Astrocyte of the hippocampus (primary cell): ENCODE measurements around the gene HMOX2.

Experiments used
- DNase-seq: peaks from one replicate; pipeline ENCODE4 v3.0.0; 2011; ENCODE audit warnings: low read depth, low spot score

Gene HMOX2

DNA sequence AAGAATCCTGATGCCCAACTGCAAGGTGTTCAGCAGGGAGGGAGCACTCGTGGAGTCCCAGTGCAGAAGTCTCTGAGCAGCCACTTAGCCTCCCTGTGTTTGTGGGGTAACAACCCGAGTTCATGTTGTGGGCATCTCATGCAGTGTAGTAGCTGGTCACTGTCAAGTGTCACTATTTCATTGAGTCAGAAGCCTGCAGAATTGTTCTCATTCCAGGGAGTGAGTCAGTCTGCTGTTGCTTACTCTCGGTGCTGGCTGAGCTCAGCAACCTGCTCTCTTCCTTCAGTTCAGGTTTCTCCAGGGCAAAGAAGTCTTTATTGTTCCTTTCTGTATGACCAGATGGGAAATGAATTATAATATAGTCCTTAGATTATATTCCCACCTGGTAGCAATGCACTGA, 24.1 kb downstream of the HMOX2 start:
- DNase-seq, result peak; percentile 88

- peak; percentile 61 for DNase-seq
Observed at GRCh38 chr16:4501071-4501478, 24.9 kb downstream of the HMOX2 start.

- DNase-seq, result no peak
Observed at GRCh38 chr16:4505356-4506147, 29.4 kb downstream of the HMOX2 start.

- peak; percentile 85 for DNase-seq
Observed at GRCh38 chr16:4506450-4506849, 30.3 kb downstream of the HMOX2 start.

DNA sequence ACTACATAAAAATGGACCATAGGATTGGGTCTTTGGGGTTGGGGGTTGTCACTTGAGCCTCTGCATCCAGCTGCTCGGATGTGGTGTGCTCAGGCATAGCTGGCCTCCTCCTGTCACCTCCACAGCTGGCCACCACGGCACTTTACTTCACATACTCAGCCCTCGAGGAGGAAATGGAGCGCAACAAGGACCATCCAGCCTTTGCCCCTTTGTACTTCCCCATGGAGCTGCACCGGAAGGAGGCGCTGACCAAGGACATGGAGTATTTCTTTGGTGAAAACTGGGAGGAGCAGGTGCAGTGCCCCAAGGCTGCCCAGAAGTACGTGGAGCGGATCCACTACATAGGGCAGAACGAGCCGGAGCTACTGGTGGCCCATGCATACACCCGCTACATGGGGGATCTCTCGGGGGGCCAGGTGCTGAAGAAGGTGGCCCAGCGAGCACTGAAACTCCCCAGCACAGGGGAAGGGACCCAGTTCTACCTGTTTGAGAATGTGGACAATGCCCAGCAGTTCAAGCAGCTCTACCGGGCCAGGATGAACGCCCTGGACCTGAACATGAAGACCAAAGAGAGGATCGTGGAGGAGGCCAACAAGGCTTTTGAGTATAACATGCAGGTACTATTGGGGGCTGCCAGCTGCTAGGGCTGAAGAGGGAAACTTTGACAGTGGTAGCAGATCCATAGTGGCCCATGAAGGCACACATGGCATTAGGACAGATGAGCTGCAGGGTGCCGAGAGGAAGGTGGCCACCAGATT, 31.6 kb downstream of the HMOX2 start:
- DNase-seq, result no peak

- DNase-seq, result no peak
Observed at GRCh38 chr16:4508806-4509205, 32.6 kb downstream of the HMOX2 start.

DNA sequence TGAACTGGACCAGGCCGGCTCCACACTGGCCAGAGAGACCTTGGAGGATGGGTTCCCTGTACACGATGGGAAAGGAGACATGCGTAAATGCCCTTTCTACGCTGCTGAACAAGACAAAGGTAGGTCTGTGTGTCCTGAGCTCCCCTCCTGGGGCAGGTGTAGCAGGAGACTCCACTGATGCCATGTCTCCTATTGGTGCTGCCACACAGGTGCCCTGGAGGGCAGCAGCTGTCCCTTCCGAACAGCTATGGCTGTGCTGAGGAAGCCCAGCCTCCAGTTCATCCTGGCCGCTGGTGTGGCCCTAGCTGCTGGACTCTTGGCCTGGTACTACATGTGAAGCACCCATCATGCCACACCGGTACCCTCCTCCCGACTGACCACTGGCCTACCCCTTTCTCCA, 33.2 kb downstream of the HMOX2 start:
- DNase-seq, result no peak

- DNase-seq, result no peak
Observed at GRCh38 chr16:4510131-4510530, 33.9 kb downstream of the HMOX2 start.

- DNase-seq, result no peak
Observed at GRCh38 chr16:4510747-4511426, 34.7 kb downstream of the HMOX2 start.

GRCh38 chr16:4511441-4512082, 35.4 kb downstream of the HMOX2 start:
- DNase-seq, result peak; percentile 67

DNA sequence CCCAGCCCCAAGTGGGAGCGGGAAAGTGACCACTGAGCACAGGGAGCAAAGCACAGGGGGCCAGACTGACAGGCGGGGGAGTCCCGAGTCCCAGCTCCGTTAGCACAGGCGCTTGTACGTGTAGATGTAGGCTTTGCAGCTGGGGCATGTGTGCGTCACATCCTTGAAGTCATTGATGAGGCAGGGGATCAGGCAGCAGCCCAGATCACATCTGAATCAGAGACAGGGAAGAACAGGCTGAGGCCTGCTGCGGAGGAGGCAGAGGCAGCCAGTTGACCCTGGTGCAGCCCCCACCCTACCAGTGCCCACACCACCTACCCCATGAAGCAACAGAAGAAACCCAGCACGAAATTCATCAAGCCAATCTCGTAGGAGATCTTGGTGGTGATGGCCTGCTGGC, 36.3 kb downstream of the HMOX2 start:
- DNase-seq, result no peak

DNA sequence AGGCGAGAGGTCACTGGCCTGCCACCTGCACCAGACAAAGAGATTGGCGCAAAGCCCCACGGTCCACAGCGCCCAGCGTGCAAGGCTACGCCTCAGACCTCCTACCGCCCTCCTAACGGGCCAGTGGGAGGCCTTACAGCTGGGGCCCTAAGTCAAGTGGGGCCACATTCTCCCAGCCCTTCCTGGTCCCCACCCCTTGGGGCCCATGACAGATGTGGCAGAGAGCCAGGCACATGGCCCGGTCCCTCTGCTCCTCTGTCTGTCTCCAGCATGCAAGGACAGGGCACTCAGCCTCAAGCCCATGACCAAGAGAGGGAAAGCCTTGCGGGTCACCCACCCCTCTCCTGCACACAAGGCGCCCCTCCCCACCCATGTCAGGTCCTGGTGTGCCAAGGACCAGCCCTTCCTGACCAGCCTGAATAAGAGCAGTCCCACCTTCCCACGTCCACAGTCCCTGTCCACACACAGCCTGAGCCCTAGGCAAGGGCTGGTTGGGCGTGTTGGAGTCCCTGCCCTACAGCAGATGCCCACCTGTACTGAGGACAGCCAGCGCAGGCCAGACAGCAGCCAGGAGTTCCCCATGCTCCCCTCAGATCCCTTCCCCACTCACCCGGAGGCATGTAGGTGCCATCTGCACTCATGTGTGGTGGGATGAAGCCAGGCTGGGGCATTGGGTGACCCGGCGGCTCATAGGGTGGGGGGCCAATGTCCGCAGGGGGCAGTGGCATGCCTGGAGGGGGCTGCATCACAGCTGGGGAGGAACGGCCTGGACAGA, 37.1 kb downstream of the HMOX2 start:
- no peak for DNase-seq

GRCh38 chr16:4513881-4514280, 37.7 kb downstream of the HMOX2 start:
- DNase-seq, result no peak

GRCh38 chr16:4514606-4515005, 38.4 kb downstream of the HMOX2 start:
- DNase-seq, result no peak

GRCh38 chr16:4515611-4516233, 39.5 kb downstream of the HMOX2 start:
- DNase-seq, result no peak

DNA sequence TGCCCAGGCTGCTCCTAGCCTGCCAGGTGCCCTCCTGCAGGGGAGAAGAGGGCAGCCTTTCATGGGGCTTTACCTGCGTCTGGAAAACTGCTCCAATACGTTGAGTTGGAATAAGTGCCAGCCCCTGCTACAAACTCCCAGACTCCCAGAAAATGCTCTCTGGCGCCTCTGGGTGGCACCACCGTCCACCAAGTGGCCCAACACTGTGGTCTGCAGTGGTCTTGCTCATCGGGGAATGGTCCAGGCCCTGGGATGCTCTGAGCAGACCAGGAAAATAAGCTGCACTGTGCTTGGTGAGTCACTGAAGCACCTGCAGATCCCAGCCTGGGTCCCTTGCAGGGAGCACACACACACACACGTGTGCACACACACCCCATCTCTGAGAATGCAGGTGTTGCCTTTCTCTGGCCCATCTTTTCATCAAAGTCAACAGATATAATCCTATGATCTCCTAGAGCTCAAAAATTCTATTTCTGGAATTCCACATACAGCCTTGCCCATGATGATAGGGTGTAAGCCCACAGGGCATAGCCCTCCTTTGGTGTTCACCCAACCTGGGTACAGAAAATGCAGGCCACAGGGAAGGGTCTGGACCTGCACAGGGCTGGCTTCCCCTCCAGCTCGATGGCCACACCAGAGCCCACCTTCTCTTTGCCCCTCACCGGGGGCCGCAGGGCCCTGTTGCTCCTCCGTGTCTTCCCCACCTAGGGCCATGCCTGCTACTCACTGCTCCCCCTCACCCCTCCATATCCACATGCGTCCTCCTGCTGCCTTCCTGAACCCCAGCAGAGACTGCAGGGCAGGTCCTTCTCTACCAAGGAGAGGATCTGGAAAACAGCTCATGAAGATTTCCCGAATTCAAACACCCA, 41.8 kb downstream of the HMOX2 start:
- DNase-seq, result peak; percentile 72

DNA sequence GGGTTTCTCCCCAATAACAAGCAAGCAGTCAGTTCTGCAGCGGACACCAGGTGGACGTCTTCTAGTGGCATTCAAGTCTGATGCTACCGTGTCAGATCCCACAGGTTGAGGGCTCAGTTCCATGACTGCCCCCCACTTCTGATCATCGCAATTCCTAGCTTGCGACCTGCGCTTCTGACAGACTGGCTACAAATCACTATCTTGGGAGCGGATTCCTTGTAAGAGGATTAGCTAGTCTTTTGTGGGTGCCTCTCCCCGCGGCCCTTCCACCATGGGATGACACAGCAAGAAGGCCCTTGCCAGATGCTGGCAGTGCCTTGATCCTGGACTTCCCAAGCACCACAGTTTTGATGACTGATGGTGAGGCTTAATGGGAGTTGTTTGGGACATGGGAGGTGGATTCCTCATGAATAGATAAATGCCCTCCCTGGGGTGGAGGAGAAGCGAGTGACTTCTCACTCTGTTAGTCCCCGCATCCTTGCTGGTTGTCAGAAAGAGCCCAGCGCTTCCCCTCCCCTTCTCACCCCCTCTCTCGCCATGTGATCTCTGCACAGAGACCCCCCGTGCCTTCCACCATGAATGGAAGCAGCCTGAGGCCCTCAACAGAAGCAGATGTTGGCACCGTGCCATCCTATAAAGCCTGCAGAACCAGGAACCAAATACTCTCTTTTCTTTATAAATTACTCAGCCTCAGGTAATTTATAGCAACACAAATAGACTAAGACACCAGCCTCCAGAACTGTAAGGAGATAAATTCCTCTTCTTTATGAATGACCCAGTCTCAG, 43.3 kb downstream of the HMOX2 start:
- DNase-seq, result no peak

DNA sequence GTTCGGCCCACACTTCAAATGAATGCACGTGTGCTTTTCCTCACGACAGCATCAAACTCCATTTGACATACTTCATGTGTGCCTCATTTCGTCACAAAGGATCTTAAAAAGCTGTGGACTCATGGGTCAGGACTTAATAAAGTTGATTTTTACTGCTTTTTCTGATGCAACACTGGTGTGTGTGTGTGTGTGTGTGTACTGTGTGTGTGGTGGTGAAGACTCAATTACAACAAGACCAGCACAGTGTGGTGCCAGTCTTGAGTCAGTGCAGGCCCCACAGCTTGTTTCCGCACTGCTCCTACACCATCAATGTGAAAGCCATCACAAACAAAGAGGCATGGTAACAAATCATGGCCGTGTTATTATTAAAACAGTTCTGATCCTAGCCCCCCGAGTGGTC, 44.7 kb downstream of the HMOX2 start:
- DNase-seq, result no peak

DNA sequence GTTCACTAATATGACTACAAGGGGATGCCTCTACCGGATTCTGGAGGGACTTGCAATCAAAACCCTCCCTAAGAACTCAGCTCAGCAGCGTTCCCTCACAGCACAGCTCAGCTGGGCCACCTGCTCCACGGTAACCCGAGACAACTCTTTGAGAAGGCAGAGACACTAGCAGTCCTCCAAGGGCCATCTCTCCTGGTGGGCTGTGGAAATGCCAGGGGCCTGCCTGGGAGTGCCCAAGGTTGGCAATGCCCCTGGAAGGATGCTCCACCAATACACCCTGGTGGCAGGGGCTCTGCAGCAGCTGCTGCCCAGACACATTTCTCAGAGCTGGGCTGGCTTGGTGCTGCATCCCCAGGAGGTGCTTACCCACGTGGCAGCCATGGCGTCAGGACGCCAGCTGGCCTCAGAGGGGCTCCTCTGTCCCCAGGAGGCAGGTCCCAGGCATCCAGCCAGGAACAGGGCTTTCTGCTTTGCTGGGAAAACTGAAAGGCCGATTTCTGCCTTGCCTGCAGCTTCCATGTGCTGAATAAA, 45.9 kb downstream of the HMOX2 start:
- DNase-seq, result peak; percentile 88
